Measurements from ENCODE around the gene MVB12B. TPM values are rescaled to one million over a fixed set of nuclear protein-coding genes. Genes with fewer than 3 reads are reported as not detected.

Gene MVB12B
- total RNA-seq, 1 donor from 2014 or later, result 12.8 TPM

DNA sequence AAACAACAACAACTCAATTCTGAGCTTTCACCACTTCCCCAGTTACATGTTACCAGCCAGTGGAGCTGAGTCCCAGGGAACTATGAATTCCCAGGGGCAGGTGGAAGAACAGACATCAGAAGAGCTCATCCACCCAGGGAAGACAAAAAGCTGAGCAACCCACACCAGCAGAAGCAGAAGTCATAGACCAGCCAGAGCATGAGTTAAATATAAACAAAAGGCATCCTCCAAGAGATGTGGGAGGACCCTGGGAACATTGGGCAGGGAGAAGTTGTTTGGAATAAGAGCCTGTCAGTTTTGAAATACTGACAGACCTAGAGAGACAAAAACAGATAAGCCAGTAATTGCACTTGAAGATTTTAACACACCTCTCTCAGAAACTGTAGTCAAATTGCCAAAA, 184.8 kb downstream of the MVB12B start:
- no peaks in the 10 kb centered on the region for H3K9me3 Mint-ChIP-seq (ENCODE audit: unreplicated experiment)
- Histone ChIP-seq H3K36me3 (ENCODE audit: insufficient read depth, low read length) (no peaks in the 10 kb centered on the region), H4K20me1 (ENCODE audit: insufficient read depth, low read length) (no peaks in the 10 kb centered on the region), H3K9ac (ENCODE audit: low read length) (no peak overlapping the region), H3K4me3 (ENCODE audit: insufficient read depth, low read depth, low read length) (no peak overlapping the region), H3K79me2 (ENCODE audit: insufficient read depth, low read length) (no peaks in the 10 kb centered on the region), H3K27me3 (ENCODE audit: insufficient read depth, low read length) (peaks cover 16% of the 10 kb centered on the region), H2AFZ (ENCODE audit: low read depth, low read length) (no peak overlapping the region), H3K4me2 (ENCODE audit: low read length) (no peak overlapping the region), H3K9me3 (ENCODE audit: insufficient read depth, low read depth, low read length) (no peaks in the 10 kb centered on the region), H3K4me1 (ENCODE audit: insufficient read depth, low read length) (peaks cover 1% of the 10 kb centered on the region), H3K27ac (ENCODE audit: low read depth, low read length) (no peak overlapping the region)
- FAIRE-seq (no peak), DNase-seq (ENCODE audit: low read depth) (no peak)
- H3K27ac Mint-ChIP-seq (ENCODE audit: unreplicated experiment), result no peak overlapping the region
- H3K4me1 Mint-ChIP-seq (ENCODE audit: low read depth, unreplicated experiment), result no peaks in the 10 kb centered on the region
- TF ChIP-seq, protein P1, sequence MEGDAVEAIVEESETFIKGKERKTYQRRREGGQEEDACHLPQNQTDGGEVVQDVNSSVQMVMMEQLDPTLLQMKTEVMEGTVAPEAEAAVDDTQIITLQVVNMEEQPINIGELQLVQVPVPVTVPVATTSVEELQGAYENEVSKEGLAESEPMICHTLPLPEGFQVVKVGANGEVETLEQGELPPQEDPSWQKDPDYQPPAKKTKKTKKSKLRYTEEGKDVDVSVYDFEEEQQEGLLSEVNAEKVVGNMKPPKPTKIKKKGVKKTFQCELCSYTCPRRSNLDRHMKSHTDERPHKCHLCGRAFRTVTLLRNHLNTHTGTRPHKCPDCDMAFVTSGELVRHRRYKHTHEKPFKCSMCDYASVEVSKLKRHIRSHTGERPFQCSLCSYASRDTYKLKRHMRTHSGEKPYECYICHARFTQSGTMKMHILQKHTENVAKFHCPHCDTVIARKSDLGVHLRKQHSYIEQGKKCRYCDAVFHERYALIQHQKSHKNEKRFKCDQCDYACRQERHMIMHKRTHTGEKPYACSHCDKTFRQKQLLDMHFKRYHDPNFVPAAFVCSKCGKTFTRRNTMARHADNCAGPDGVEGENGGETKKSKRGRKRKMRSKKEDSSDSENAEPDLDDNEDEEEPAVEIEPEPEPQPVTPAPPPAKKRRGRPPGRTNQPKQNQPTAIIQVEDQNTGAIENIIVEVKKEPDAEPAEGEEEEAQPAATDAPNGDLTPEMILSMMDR (IDR thresholded peaks at IDR 0.05; ENCODE audit: insufficient read depth, low read depth, low read length), result no peak
- no peak for TF ChIP-seq EZH2 (IDR thresholded peaks at IDR 0.05; ENCODE audit: insufficient read depth, low read length)
- H3K27me3 Mint-ChIP-seq (ENCODE audit: low read depth, unreplicated experiment), result peaks cover 35% of the 10 kb centered on the region
- H3K36me3 Mint-ChIP-seq (ENCODE audit: low read depth, unreplicated experiment), result peaks cover 2% of the 10 kb centered on the region
- no peak overlapping the region for H3K4me3 Mint-ChIP-seq (ENCODE audit: unreplicated experiment)

DNA sequence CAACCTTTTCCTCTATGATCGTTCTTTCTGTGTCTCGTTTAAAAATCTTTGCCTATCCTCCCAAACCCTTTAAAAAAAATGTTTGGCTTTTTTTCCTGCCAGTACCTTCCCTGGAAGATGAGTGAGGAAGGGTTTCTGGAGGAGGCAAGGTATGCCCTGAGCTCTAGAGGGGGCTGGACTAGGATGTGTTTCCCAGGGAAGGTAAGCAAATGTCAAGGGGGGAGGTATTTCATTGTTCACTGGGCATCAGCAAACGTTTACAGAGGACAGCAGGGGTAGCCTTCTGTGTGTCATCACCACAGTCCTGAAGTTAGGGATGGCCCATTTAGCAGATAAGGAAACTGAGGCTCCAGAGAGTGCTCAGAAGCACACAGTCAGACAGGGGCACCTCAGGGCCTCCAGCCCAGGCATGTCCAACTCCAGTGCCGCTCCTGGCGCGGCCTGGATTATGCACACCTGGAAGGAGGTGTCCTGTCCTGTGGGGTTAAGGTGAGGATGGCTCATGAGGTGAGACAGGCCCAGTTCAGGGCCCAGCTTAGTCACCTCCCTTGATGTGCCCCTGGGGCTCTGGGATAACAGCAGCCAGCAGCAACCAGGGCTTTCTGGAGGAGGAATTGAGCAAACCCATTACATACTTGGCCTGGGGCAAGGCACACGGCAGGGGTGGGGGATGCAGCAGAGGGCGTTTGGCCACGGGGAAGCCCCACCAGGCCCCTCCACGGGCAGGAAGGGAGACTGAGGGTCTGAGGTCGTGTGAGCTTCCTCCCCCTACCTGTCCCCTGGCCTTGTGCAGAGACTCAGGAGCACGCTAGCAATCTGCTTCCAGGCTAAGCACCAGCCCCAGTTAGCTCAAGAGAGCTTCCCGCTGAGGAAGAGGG, 186.8 kb downstream of the MVB12B start:
- H3K4me1 ChIP-seq (ENCODE audit: insufficient read depth, low read length), result peaks cover 7% of the 10 kb centered on the region
- H3K79me2 ChIP-seq (ENCODE audit: insufficient read depth, low read length), result no peaks in the 10 kb centered on the region
- no peak overlapping the region for H3K4me2 ChIP-seq (ENCODE audit: low read length)
- H3K36me3 Mint-ChIP-seq (ENCODE audit: low read depth, unreplicated experiment), result peaks cover 2% of the 10 kb centered on the region
- peaks cover 7% of the 10 kb centered on the region for H3K4me1 Mint-ChIP-seq (ENCODE audit: low read depth, unreplicated experiment)
- H3K9me3 ChIP-seq (ENCODE audit: insufficient read depth, low read depth, low read length), result no peaks in the 10 kb centered on the region
- no peaks in the 10 kb centered on the region for H4K20me1 ChIP-seq (ENCODE audit: insufficient read depth, low read length)
- no peak overlapping the region for H3K27ac Mint-ChIP-seq (ENCODE audit: unreplicated experiment)
- H3K9ac ChIP-seq (ENCODE audit: low read length), result no peak overlapping the region
- no peak overlapping the region for H3K27ac ChIP-seq (ENCODE audit: low read depth, low read length)
- TF ChIP-seq, protein P1 (IDR thresholded peaks at IDR 0.05; ENCODE audit: insufficient read depth, low read depth, low read length), result no peak
- peaks cover 33% of the 10 kb centered on the region for H3K27me3 Mint-ChIP-seq (ENCODE audit: low read depth, unreplicated experiment)
- no peaks in the 10 kb centered on the region for H3K9me3 Mint-ChIP-seq (ENCODE audit: unreplicated experiment)
- H2AFZ ChIP-seq (ENCODE audit: low read depth, low read length), result no peak overlapping the region
- H3K4me3 Mint-ChIP-seq (ENCODE audit: unreplicated experiment), result no peak overlapping the region
- FAIRE-seq (no peak), DNase-seq (ENCODE audit: low read depth) (no peak)
- peaks cover 24% of the 10 kb centered on the region for H3K27me3 ChIP-seq (ENCODE audit: insufficient read depth, low read length)
- H3K4me3 ChIP-seq (ENCODE audit: insufficient read depth, low read depth, low read length), result no peak overlapping the region
- no peaks in the 10 kb centered on the region for H3K36me3 ChIP-seq (ENCODE audit: insufficient read depth, low read length)

Data from astrocyte (in vitro differentiated cells and primary cell).